GM12874 (cell line): ENCODE results near the gene SLC1A6.

Experiments
- TF ChIP-seq, protein P1 (sequence below): IDR thresholded peaks from 2 replicates; pipeline ENCODE4 v1.5.1; 2011; ENCODE audit warnings: low read depth, mild to moderate bottlenecking, control low read depth, low read length, moderate library complexity; ENCODE audit not compliant: insufficient read depth

SLC1A6 gene

DNA sequence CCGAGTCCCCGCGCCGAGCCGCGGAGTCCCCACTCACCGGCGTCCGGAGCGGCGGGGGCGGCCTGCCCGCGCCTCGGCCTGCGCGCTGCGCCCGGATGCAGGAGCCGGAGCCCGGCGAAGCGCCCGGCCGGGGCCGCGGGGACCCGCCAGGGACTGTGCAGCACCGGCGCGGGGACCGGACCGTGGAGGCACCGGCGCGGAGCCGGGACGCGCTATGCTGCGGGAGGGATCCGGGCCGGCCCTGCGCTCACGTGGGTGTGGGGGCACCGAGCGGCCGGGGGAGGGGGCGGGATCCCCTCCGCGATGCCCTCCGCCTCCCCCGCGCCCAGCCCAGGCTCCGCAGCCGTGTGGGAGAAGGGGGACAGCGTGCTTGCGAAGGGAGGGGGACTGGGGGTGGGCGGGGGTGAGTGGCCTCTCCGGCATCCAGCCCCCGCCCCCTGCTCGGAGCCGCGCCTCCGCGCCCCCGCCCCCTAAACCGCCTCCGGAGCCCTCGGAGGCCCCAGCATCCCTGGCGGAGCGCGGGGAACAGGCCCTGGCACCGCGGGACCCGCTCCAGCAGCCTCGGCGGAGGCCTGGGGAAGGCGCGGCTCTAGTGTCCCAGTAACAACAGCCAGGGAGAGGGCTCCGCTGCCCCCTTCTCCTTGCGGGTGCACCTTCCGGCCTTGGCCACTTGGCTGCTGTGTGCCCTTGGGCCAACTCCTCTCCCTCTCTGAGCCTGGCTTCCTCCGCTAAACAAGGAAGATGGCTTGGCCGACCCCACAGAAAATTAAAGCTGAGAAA, at the start of gene SLC1A6:
SLC1A6 (minus strand) TSS at position 389 of the 780 bp plus-strand sequence. CDS start 6,954 bp downstream, outside the sequence.
- TF ChIP-seq, protein P1, sequence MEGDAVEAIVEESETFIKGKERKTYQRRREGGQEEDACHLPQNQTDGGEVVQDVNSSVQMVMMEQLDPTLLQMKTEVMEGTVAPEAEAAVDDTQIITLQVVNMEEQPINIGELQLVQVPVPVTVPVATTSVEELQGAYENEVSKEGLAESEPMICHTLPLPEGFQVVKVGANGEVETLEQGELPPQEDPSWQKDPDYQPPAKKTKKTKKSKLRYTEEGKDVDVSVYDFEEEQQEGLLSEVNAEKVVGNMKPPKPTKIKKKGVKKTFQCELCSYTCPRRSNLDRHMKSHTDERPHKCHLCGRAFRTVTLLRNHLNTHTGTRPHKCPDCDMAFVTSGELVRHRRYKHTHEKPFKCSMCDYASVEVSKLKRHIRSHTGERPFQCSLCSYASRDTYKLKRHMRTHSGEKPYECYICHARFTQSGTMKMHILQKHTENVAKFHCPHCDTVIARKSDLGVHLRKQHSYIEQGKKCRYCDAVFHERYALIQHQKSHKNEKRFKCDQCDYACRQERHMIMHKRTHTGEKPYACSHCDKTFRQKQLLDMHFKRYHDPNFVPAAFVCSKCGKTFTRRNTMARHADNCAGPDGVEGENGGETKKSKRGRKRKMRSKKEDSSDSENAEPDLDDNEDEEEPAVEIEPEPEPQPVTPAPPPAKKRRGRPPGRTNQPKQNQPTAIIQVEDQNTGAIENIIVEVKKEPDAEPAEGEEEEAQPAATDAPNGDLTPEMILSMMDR = no peak

DNA sequence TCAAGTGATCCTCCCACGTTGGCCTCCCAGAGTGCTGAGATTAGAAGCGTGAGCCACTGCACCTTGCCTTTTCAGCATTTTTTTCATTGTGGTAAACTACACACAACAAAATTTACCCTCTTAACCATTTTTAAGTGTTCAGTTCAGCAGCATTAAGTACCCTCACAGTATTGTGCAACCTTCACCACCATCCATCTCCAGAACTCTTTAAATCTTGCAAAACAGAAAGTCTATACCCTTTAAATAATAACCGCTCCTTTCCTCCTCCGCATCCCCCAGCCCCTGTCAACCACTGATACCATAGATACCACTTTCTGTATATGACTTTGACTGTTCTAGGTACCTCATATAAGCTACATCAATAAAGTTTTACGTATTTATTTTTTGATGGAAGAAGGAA, 48.8 kb upstream of the SLC1A6 start:
- TF ChIP-seq, protein P1 = no peak

DNA sequence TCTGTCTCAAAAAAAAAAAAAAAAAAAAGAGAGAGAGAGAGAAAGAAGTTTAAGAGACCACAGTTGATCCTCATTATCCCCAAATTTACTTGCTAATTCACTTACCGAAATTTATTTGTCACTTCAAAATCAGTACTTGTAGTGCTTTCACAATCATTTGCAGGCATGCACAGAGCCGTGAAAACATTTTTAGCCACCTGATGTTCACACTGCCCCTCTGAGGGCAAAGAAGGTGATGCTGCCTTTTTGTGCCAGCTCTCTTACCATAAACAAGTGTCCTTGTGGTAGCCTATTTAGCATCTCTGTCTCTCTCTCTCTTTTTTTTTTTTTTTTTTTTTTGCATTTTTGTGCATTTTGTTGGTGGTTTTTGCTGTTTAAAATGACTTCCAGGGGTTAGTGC, 45.6 kb upstream of the SLC1A6 start:
- TF ChIP-seq, protein P1 = peak; percentile 29; the same call in 1 of the 2 replicates

DNA sequence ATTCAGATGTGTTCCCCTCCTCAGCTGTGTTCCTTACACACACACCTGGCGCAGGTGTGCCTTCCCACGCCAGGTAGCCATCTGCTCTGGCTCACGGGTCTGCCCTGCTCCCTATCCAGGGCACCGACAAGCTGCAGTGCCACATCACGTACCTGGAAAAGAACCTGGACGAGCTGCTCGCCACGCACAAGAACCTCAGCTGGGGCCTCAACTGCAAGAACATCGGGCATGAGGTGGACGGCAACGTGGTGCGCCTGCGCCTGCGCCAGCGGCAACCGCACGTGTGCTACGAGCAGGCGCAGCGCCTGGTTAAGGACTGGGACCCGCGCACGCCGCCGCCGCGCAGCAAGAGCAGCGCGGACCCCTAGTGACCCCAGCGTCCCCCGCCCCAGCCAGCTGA, 43.1 kb upstream of the SLC1A6 start:
- TF ChIP-seq, protein P1 = no peak

DNA sequence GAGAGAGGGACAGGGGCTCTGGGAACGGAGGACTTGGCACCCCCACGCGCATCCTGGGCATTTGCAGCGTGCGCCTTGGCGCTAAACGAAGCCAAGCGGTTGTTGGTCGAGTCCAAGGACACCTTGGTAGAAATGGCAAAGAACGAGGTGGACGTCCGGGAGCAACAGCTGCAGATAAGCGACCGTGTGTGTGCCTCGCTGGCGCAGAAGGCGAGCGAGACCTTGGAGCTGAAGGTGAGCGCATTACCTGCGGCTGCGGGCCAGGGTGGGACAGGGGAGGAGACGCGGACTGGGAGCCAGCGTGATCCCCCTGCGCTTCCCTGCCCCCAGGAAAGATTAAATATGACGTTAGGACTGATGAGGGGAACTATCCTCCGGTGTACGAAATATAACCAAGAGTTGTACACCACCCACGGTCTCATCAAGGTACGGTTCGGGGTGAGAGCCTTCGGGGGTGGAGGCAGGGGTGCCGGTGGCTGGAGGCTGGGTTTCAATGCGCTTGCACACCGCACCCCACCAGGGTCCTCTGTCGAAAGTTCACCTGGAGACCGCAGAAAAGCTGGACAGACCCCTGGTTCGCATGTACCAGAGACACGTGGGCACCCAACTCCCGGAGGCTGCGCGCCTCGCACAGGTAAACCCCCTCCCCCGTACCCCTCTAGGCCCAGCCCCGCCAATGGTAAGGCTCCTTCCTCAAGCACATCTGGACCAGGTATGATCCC, 41.8 kb upstream of the SLC1A6 start:
- TF ChIP-seq, protein P1 = no peak

DNA sequence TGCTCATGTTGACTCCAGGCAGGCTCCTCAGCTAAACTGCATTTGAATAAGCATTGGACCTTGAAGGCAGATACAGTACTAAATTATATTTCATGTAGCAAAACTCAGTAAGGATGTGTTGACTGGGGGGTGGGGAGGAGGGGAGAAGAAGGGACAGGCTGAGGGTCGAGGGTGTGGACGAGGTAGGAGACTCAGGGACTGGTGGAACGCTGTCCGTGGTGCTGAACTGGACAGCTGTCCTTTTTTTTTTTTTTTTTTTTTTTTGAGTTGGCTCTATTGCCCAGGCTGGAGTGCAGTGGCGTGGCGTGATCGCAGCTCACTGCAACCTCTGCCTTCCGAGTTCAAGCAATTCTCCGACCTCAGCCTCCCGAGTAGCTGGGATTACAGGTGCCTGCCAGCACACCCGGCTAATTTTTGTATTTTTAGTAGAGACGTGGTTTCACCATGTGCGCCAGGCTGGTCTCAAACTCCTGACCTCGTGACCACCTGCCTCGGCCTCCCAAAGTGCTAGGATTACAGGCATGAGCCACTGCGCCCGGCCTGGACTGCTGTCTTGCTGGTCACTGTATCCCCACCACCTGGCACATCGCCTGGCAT, 36.4 kb upstream of the SLC1A6 start:
- TF ChIP-seq, protein P1 = no peak

DNA sequence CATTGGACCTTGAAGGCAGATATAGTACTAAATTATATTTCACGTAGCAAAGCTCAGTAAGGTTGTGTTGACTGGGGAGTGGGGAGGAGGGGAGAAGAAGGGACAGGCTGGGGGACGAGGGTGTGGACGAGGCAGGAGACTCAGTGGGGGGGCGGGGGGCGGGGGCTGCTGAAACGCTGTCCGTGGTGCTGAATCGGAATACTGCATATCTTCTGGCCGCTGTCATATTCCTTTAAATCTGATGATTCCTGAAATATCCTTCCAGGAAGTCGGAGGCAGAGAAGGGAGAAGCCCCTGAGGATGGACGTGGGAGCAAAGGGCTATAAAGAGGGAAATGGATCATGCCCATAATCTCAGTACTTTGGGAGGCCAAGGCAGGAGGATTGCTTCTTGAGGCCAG, 34.9 kb upstream of the SLC1A6 start:
- TF ChIP-seq, protein P1 = no peak
